ENCODE data around the gene FXYD5.

The FXYD5 gene

DNA sequence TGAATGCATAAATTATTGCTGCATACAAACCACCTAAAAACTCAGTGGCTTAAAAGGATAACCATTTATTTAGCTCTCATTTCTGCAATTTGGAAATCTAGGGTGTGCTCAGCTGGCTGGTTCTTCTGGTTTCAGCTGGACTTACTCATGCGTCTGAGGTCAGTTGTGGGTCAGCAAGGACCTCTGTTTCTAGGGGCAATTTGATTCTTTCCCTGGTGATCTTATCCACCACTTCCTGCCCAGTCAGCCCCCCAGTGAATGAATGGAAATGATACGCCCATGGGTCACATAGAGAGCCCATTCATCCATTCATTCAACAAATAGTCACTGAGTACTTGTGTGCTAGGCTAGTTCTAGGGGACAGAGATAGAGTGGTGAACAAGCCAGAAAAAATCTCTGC, 9.9 kb downstream of the FXYD5 start:
- TF ChIP-seq, protein P1, sequence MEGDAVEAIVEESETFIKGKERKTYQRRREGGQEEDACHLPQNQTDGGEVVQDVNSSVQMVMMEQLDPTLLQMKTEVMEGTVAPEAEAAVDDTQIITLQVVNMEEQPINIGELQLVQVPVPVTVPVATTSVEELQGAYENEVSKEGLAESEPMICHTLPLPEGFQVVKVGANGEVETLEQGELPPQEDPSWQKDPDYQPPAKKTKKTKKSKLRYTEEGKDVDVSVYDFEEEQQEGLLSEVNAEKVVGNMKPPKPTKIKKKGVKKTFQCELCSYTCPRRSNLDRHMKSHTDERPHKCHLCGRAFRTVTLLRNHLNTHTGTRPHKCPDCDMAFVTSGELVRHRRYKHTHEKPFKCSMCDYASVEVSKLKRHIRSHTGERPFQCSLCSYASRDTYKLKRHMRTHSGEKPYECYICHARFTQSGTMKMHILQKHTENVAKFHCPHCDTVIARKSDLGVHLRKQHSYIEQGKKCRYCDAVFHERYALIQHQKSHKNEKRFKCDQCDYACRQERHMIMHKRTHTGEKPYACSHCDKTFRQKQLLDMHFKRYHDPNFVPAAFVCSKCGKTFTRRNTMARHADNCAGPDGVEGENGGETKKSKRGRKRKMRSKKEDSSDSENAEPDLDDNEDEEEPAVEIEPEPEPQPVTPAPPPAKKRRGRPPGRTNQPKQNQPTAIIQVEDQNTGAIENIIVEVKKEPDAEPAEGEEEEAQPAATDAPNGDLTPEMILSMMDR (IDR thresholded peaks at IDR 0.05; ENCODE audit: poor library complexity, severe bottlenecking) = no peak
- Histone ChIP-seq H3K36me3 (ENCODE audit: low read depth) (peaks cover 75% of the 10 kb centered on the region), H3K4me3 (ENCODE audit: severe bottlenecking) (no peak overlapping the region), H3K27me3 (ENCODE audit: insufficient read depth, poor library complexity, severe bottlenecking) (no peaks in the 10 kb centered on the region), H3K4me1 (ENCODE audit: insufficient read depth, poor library complexity, severe bottlenecking) (peaks cover 10% of the 10 kb centered on the region), H3K27ac (ENCODE audit: poor library complexity, severe bottlenecking) (no peak overlapping the region), H3K9me3 (ENCODE audit: severe bottlenecking) (peaks cover 6% of the 10 kb centered on the region)
- ATAC-seq (ENCODE audit: low read depth) (no peak), DNase-seq (ENCODE audit: low spot score) (no peak)

DNA sequence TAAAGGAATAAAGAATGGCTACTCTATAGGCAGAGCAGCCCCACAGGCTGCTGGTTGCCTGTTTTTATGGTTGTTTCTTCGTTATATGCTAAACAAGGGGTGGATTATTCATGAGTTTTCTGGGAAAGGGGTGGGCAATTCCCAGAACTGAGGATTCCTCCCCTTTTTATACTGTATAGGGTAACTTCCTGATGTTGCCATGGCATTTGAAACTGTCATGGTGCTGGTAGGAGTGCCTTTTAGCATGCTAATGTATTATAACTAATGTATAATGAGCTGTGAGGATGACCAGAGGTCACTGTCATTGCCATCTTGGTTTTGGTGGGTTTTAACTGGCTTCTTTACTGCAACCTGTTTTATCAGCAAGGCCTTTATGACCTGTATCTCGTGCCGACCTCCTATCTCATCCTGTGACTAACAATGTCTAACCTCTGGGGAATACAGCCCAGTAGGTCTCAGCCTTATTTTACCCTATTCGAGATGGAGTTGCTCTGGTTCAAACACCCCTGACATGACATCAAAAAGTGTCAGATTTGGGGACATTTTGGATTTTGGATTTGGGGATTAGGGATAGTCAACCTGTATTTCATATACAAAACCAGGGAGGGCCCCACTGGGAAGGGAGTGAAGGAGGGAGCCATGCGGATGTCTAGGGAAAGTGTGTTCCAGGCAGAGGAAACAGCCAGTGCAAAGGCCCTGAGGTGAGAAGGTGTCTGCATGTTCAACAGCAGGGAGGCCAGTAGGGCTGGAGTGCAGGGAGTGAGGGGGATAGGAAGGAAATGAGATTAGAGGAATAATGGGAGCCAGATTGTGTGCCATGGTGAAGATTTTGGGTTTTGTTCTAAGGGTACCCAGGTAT, 10.9 kb downstream of the FXYD5 start:
- H3K9me3 ChIP-seq (ENCODE audit: severe bottlenecking) = peaks cover 6% of the 10 kb centered on the region
- peaks cover 10% of the 10 kb centered on the region for H3K4me1 ChIP-seq (ENCODE audit: insufficient read depth, poor library complexity, severe bottlenecking)
- H3K36me3 ChIP-seq (ENCODE audit: low read depth) = peaks cover 70% of the 10 kb centered on the region
- H3K4me3 ChIP-seq (ENCODE audit: severe bottlenecking) = no peak overlapping the region
- H3K27me3 ChIP-seq (ENCODE audit: insufficient read depth, poor library complexity, severe bottlenecking) = no peaks in the 10 kb centered on the region
- DNase-seq (ENCODE audit: low spot score) = peak; percentile 20
- no peak for ATAC-seq (ENCODE audit: low read depth)
- TF ChIP-seq, protein P1 (IDR thresholded peaks at IDR 0.05; ENCODE audit: poor library complexity, severe bottlenecking) = no peak
- no peak overlapping the region for H3K27ac ChIP-seq (ENCODE audit: poor library complexity, severe bottlenecking)

- Histone ChIP-seq H3K4me3 (ENCODE audit: severe bottlenecking) (no peak overlapping the region), H3K4me1 (ENCODE audit: insufficient read depth, poor library complexity, severe bottlenecking) (peaks cover 10% of the 10 kb centered on the region), H3K27ac (ENCODE audit: poor library complexity, severe bottlenecking) (no peak overlapping the region), H3K27me3 (ENCODE audit: insufficient read depth, poor library complexity, severe bottlenecking) (no peaks in the 10 kb centered on the region), H3K9me3 (ENCODE audit: severe bottlenecking) (peaks cover 6% of the 10 kb centered on the region), H3K36me3 (ENCODE audit: low read depth) (peaks cover 60% of the 10 kb centered on the region)
- ATAC-seq (ENCODE audit: low read depth) (no peak), DNase-seq (ENCODE audit: low spot score) (peak; percentile 19)
- TF ChIP-seq, protein P1 (IDR thresholded peaks at IDR 0.05; ENCODE audit: poor library complexity, severe bottlenecking) = no peak
Observed at GRCh38 chr19:35166100-35167063, 11.8 kb downstream of the FXYD5 start.

- TF ChIP-seq, protein P1 (IDR thresholded peaks at IDR 0.05; ENCODE audit: poor library complexity, severe bottlenecking) = no peak
- DNase-seq (ENCODE audit: low spot score) (peak; percentile 17), ATAC-seq (ENCODE audit: low read depth) (no peak)
- peaks cover 49% of the 10 kb centered on the region for H3K36me3 ChIP-seq (ENCODE audit: low read depth)
- H3K9me3 ChIP-seq (ENCODE audit: severe bottlenecking) = peaks cover 4% of the 10 kb centered on the region
- H3K27ac ChIP-seq (ENCODE audit: poor library complexity, severe bottlenecking) = no peak overlapping the region
- H3K27me3 ChIP-seq (ENCODE audit: insufficient read depth, poor library complexity, severe bottlenecking) = no peaks in the 10 kb centered on the region
- H3K4me3 ChIP-seq (ENCODE audit: severe bottlenecking) = no peak overlapping the region
- peaks cover 10% of the 10 kb centered on the region for H3K4me1 ChIP-seq (ENCODE audit: insufficient read depth, poor library complexity, severe bottlenecking)
Observed at GRCh38 chr19:35167251-35168119, 12.9 kb downstream of the FXYD5 start.

All from RWPE2 (cell line).